Mesenchymal stem cell (in vitro differentiated cells and primary cell): Measurements from ENCODE around the gene ATP5F1C.

Experiments
- DNase-seq: peaks from one replicate; pipeline ENCODE4 v3.0.0-alpha.2; 2013
- H2AFZ ChIP-seq: one replicate; pipeline ENCODE4 v1.6.1; 2013; ENCODE audit warnings: low read depth, mild to moderate bottlenecking, control low read depth, inconsistent platforms, low read length, moderate library complexity
- H2AK5ac ChIP-seq: 2 replicates; pipeline ENCODE4 v1.6.1; 2013; ENCODE audit warnings: low read length, moderate library complexity, mild to moderate bottlenecking, inconsistent platforms; ENCODE audit not compliant: severe bottlenecking
- H2BK120ac ChIP-seq: one replicate; pipeline ENCODE4 v1.6.1; 2013; ENCODE audit warnings: low read depth, mild to moderate bottlenecking, inconsistent platforms, low read length, moderate library complexity
- H2BK12ac ChIP-seq, 2 experiments: one replicate each; pipeline ENCODE4 v1.6.1; 2013; ENCODE audit warnings: inconsistent platforms in 2 of 2, low read length in 2 of 2, mild to moderate bottlenecking in 2 of 2, moderate library complexity in 2 of 2, control low read depth in 1 of 2
- H2BK15ac ChIP-seq: one replicate; pipeline ENCODE4 v1.6.1; 2013; ENCODE audit warnings: mild to moderate bottlenecking, low read depth, inconsistent platforms; ENCODE audit not compliant: poor library complexity, severe bottlenecking
- H2BK5ac ChIP-seq: 2 replicates; pipeline ENCODE4 v1.6.1; 2013; ENCODE audit warnings: low read depth, mild to moderate bottlenecking, low read length, control low read depth, inconsistent platforms; ENCODE audit not compliant: poor library complexity, severe bottlenecking
- H3K14ac ChIP-seq, 2 experiments: one replicate each; pipeline ENCODE4 v1.6.1; 2013; ENCODE audit warnings: inconsistent platforms in 2 of 2, low read length in 2 of 2, control low read depth in 1 of 2, mild to moderate bottlenecking in 1 of 2, moderate library complexity in 1 of 2
- H3K18ac ChIP-seq, 2 experiments: one replicate each; pipeline ENCODE4 v1.6.1; 2013; ENCODE audit warnings: inconsistent platforms in 2 of 2, low read length in 2 of 2, control low read depth in 1 of 2, low read depth in 1 of 2, mild to moderate bottlenecking in 1 of 2
- H3K23ac ChIP-seq, 2 experiments: one replicate each; pipeline ENCODE4 v1.6.1; 2013; ENCODE audit warnings: inconsistent platforms in 2 of 2, low read length in 2 of 2, mild to moderate bottlenecking in 2 of 2, moderate library complexity in 2 of 2, control low read depth in 1 of 2
- H3K27ac ChIP-seq: 2 replicates; pipeline ENCODE4 v1.5.1; 2013; ENCODE audit warnings: mild to moderate bottlenecking, moderate library complexity, low read length, control low read depth, inconsistent platforms; ENCODE audit not compliant: poor library complexity, severe bottlenecking
- H3K27me3 ChIP-seq, 2 experiments: 2 replicates each; pipeline versions ENCODE4 v1.6.1 to v1.7.0; 2013; ENCODE audit warnings: low read length in 2 of 2, mild to moderate bottlenecking in 2 of 2, moderate library complexity in 2 of 2, control low read depth in 1 of 2, inconsistent platforms in 1 of 2; ENCODE audit not compliant: control insufficient read depth in 1 of 2, insufficient read depth in 1 of 2
- H3K36me3 ChIP-seq, 2 experiments: 2 replicates each; pipeline versions ENCODE4 v1.6.1 to v1.7.0; 2013; ENCODE audit warnings: low read length in 2 of 2, control low read depth in 1 of 2, inconsistent platforms in 1 of 2, low read depth in 1 of 2, mild to moderate bottlenecking in 1 of 2; ENCODE audit not compliant: insufficient read depth in 2 of 2, control insufficient read depth in 1 of 2
- H3K4ac ChIP-seq, 2 experiments: one replicate each; pipeline ENCODE4 v1.6.1; 2013; ENCODE audit warnings: inconsistent platforms in 2 of 2, low read length in 2 of 2, mild to moderate bottlenecking in 2 of 2, moderate library complexity in 2 of 2, control low read depth in 1 of 2, low read depth in 1 of 2
- H3K4me1 ChIP-seq: 2 replicates; pipeline ENCODE4 v1.6.1; 2013; ENCODE audit warnings: low read depth, low read length, control low read depth; ENCODE audit not compliant: control insufficient read depth, insufficient read depth
- H3K4me2 ChIP-seq: 2 replicates; pipeline ENCODE4 v1.6.1; 2013; ENCODE audit warnings: low read length, mild to moderate bottlenecking, inconsistent platforms; ENCODE audit not compliant: poor library complexity, severe bottlenecking
- H3K4me3 ChIP-seq, 2 experiments: 2 replicates each; pipeline versions ENCODE4 v1.5.1 to v1.7.0; 2013; ENCODE audit warnings: low read length in 2 of 2, mild to moderate bottlenecking in 2 of 2, control low read depth in 1 of 2, low read depth in 1 of 2; ENCODE audit not compliant: insufficient read depth in 1 of 2
- H3K79me1 ChIP-seq: replicated peaks from 2 replicates; pipeline ENCODE4 v1.6.1; 2013; ENCODE audit warnings: mild to moderate bottlenecking, control low read depth, low read length, inconsistent platforms; ENCODE audit not compliant: poor library complexity, severe bottlenecking
- H3K9ac ChIP-seq: 2 replicates; pipeline ENCODE4 v1.7.0; 2013; ENCODE audit warnings: mild to moderate bottlenecking, low read length, moderate library complexity
- H3K9me3 ChIP-seq: 2 replicates; pipeline ENCODE4 v1.7.0; 2013; ENCODE audit warnings: mild to moderate bottlenecking, low read length; ENCODE audit not compliant: control insufficient read depth
- H4K8ac ChIP-seq: one replicate; pipeline ENCODE4 v1.6.1; 2013; ENCODE audit warnings: inconsistent platforms, mild to moderate bottlenecking, low read length, moderate library complexity
- H4K91ac ChIP-seq: one replicate; pipeline ENCODE4 v1.6.1; 2013; ENCODE audit warnings: mild to moderate bottlenecking, low read length, inconsistent platforms
- WGBS: methylation state at CpG from one replicate; pipeline ENCODE4 v1.1.7; 2013; ENCODE audit warnings: mixed read lengths; 5-methylcytosine and 5-hydroxymethylcytosine counted together

ATP5F1C gene

DNA sequence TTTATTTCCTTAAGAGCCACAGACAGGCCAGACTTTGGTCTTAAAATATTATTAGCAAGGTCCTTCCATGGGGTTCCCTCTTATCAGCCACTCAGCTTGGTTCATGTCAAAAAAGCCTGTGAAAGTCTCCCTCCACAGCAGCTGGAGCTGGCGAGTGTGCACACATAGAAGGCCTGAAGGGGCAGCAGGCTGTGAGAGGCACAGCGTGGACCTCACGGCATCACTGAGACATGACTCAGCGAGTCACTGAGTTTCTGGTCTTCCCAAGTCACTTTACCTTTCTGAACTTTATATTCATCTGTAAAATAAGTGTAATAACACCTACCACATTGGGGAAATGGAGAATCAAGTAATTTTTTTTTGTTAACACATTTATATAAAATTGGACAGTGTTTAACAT is 39.0 kb downstream of the ATP5F1C start:
- Histone ChIP-seq H2BK5ac (no peak overlapping the region), H3K9ac (no peak overlapping the region), H2BK15ac (no peak overlapping the region), H3K4ac (no peak overlapping the region), H2AK5ac (no peak overlapping the region), H2BK120ac (no peak overlapping the region), H3K14ac (no peak overlapping the region), H4K8ac (no peak overlapping the region), H2BK12ac (no peak overlapping the region), H3K36me3 (peaks cover 0 to 26% of the 10 kb centered on the region in 2 experiments), H3K4me2 (no peak overlapping the region), H3K18ac (no peak overlapping the region), H2AFZ (no peak overlapping the region), H4K91ac (no peak overlapping the region), H3K9me3 (no peaks in the 10 kb centered on the region), H3K4me1 (no peaks in the 10 kb centered on the region), H3K79me1 (peaks cover 26% of the 10 kb centered on the region), H3K23ac (no peak overlapping the region), H3K4me3 (no peak overlapping the region), H3K27me3 (no peaks in the 10 kb centered on the region), H3K27ac (no peak overlapping the region)
- 35% methylated on average over 1 of the region's 4 CpGs for WGBS
- peak; percentile 81 for DNase-seq

DNA sequence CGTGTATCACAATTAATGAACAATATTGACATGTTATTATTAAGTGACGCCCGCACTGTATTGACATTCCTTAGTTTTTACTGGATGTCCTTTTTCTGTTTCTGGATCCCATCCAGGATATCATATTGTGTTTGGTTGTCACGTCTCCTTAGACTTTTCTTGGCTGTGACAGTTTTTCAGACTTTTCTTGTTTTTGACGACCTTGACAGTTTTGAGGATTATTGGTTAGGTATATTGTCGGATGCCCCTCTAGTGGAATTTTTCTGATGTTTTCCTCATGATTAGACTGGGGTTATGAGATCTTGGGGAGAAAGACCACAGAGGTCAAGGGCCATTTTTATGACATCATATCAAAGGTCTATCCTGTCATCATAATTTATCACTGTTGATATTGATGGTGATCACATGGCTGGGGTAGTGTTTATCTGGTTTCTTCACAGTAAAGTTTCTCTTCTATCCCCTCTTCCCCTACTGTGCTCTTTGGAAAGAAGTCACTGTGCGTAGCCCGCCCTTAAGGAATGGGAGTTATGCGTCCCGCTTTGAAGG is 41.4 kb downstream of the ATP5F1C start:
- peaks cover 2% of the 10 kb centered on the region for H3K4me1 ChIP-seq
- H3K4me2 ChIP-seq, result no peak overlapping the region
- H2BK15ac ChIP-seq, result no peak overlapping the region
- no peak overlapping the region for H2BK5ac ChIP-seq
- H3K36me3 ChIP-seq, result peaks cover 4 to 22% of the 10 kb centered on the region in 2 experiments
- H3K4ac ChIP-seq, result no peak overlapping the region
- no peak overlapping the region for H2AK5ac ChIP-seq
- H2BK12ac ChIP-seq, result no peak overlapping the region
- no peak overlapping the region for H3K27ac ChIP-seq
- no peak overlapping the region for H3K18ac ChIP-seq
- H3K4me3 ChIP-seq, result no peak overlapping the region
- no peak overlapping the region for H3K23ac ChIP-seq
- H3K14ac ChIP-seq, result no peak overlapping the region
- H3K79me1 ChIP-seq, result peaks cover 28% of the 10 kb centered on the region
- no peak overlapping the region for H2AFZ ChIP-seq
- DNase-seq, result no peak
- no peak overlapping the region for H2BK120ac ChIP-seq
- WGBS, result 92% methylated on average over 5 of the region's 10 CpGs
- H3K27me3 ChIP-seq, result no peaks in the 10 kb centered on the region
- H4K91ac ChIP-seq, result no peak overlapping the region
- no peak overlapping the region for H3K9ac ChIP-seq
- H3K9me3 ChIP-seq, result no peaks in the 10 kb centered on the region
- H4K8ac ChIP-seq, result no peak overlapping the region

DNA sequence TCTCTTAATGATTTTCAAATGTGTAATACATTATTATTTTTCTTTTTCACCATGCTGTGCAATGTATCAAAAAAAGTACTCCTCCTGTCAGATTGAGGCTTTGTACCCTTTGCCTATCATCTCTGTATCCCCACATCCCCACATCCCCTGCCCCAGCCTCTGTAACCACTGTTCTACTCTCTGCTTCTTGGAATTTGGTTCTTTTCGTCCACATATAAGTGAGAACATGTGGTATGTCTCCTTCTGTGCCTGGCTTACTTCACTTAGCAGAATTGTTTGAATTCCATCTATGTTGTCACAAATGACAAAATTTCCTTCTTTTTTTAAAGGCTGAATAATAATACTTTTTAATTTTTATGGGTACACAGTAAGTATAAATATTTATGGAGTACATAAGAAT is 44.1 kb downstream of the ATP5F1C start:
- Histone ChIP-seq H2BK15ac (no peak overlapping the region), H4K91ac (no peak overlapping the region), H2BK12ac (no peak overlapping the region), H3K18ac (no peak overlapping the region), H3K9ac (no peak overlapping the region), H2BK5ac (no peak overlapping the region), H2AFZ (no peak overlapping the region), H3K4me1 (peaks cover 2% of the 10 kb centered on the region), H4K8ac (no peak overlapping the region), H3K4me2 (no peak overlapping the region), H2AK5ac (no peak overlapping the region), H3K9me3 (no peaks in the 10 kb centered on the region), H3K14ac (no peak overlapping the region), H3K4ac (no peak overlapping the region), H3K27ac (no peak overlapping the region), H3K4me3 (no peak overlapping the region), H3K36me3 (peaks cover 0 to 8% of the 10 kb centered on the region in 2 experiments), H3K79me1 (peaks cover 43% of the 10 kb centered on the region), H3K27me3 (no peaks in the 10 kb centered on the region), H3K23ac (no peak overlapping the region), H2BK120ac (no peak overlapping the region)
- no peak for DNase-seq
- no CpG with 5 or more reads among the region's 1 CpG for WGBS

DNA sequence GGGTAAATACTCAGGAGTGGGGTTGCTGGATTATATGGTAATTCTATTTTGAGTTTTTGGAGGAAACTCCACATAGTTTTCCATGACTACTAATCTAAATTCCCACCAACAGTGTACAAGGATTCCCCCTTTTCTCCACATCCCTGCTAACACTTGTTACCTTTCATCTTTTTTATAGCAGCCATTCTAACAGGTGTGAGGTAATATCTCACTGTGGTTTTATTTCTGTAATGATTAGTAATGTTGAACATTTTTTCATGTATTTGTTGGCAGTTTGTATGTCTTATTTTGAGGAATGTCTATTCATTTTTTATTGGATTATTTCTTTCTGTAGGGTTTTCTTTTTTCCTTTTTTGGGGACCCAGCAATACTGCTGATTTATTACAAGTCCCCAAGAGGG is 45.2 kb downstream of the ATP5F1C start:
- Histone ChIP-seq H2AFZ (no peak overlapping the region), H3K14ac (no peak overlapping the region), H3K18ac (no peak overlapping the region), H2BK120ac (no peak overlapping the region), H4K8ac (no peak overlapping the region), H3K9ac (no peak overlapping the region), H3K27me3 (no peaks in the 10 kb centered on the region), H3K23ac (no peak overlapping the region), H3K4me2 (no peak overlapping the region), H2BK15ac (no peak overlapping the region), H3K27ac (no peak overlapping the region), H4K91ac (no peak overlapping the region), H3K36me3 (peaks cover 0 to 8% of the 10 kb centered on the region in 2 experiments), H2BK5ac (no peak overlapping the region), H2BK12ac (no peak overlapping the region), H3K79me1 (peaks cover 47% of the 10 kb centered on the region), H2AK5ac (no peak overlapping the region), H3K4me1 (peaks cover 2% of the 10 kb centered on the region), H3K9me3 (no peaks in the 10 kb centered on the region), H3K4ac (no peak overlapping the region), H3K4me3 (no peak overlapping the region)
- no peak for DNase-seq
